ENCODE data around the gene TRPC4AP.
A peak's percentile ranks its signal among the peaks of the same experiment; 100 is the strongest.
"Not testable (repeated sequence)": the region's sequence is repeated elsewhere in the genome, so short reads cannot be mapped to it uniquely, and the experiment has no call there.

The TRPC4AP gene

DNA sequence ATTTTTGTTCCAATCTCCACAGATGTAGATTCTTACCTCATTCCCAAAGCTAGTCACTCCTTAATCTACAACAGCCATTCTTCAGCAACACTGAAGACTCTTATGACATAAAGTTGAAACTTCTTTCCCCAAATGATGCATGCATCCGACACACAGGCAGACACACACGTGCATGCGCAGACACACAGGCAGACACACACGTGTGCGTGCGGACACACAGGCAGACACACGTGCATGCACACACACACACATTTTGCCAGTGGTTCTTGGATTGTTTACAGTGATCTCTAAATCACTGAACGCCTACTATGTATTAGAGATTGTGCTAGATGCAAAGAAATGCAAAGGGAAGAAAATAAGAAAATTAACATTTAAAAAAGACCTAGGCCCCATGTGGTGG is 9.0 kb upstream of the TRPC4AP start:
- no peak for DNase-seq (ENCODE audit: low read depth)

GRCh38 chr20:35093267-35093884 is 769 bp upstream of the TRPC4AP start:
- peak; percentile 19 for DNase-seq (ENCODE audit: low read depth)

- DNase-seq (ENCODE audit: low read depth), result no peak
Measured at GRCh38 chr20:35091816-35092523, 637 bp downstream of the TRPC4AP start.

DNA sequence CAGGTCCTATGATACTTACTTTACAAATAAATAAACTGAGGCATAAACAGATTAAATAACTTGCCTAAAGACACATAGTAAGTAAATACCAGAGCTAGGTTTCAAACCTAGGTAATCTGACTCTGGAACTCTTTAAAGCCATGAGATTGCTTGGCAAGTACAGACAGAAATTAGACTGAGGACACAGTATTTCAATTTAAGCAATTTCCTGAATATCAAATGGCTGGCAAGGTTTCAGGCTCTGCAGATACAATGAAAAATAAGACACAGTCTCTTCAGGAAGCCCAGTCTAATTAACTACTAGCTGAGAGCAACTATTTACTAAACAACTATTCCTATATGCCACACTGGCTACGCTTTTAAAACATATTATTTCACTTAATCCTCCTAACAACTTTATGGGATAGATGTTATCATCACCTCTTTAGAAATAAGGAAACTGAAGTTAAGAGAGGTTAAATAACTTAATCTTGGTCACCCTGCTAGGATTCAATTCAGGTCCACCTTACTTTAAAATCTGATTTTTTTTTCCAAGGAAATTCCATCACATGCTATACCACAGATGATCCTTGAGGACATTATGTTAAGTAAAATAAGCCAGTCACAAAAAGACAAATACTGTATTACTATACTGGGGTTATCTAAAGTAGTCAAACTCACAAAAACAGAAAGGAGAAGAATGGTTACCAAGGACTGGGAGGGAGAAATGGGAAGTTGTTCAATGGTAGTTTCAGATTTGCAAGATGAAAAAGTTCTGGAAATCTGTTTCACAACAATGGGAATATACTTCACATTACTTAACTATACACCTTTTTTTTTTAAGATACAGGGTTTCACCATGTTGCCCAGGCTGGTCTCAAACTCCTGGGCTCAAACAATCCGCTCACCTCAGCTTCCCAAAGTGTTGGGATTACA is 4.1 kb downstream of the TRPC4AP start:
- no peak for DNase-seq (ENCODE audit: low read depth)

- DNase-seq (ENCODE audit: low read depth), result no peak
Measured at GRCh38 chr20:35087791-35088190, 4.8 kb downstream of the TRPC4AP start.

- DNase-seq (ENCODE audit: low read depth), result no peak
Measured at GRCh38 chr20:35087355-35087754, 5.3 kb downstream of the TRPC4AP start.

- no peak for DNase-seq (ENCODE audit: low read depth)
Measured at GRCh38 chr20:35085477-35086225, 7.0 kb downstream of the TRPC4AP start.

DNA sequence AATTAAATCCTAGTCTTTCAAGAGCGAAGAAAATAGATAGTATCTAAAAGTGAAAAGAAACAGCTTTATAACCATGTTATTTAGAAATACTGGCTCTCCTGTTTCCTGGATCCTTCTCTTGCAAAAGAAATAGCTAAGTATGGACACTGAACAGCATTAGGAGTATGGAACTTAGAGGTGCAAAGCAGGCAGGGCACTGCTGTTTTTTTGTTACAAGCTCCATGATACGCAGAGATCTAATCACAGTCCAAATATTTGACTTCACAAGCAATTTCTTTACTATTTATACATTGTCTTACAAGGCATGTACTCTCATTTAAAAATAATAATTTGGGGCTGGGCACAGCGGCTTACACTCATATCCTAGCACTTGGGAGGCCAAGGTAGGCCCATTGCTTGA is 7.6 kb downstream of the TRPC4AP start:
- DNase-seq (ENCODE audit: low read depth), result no peak

DNA sequence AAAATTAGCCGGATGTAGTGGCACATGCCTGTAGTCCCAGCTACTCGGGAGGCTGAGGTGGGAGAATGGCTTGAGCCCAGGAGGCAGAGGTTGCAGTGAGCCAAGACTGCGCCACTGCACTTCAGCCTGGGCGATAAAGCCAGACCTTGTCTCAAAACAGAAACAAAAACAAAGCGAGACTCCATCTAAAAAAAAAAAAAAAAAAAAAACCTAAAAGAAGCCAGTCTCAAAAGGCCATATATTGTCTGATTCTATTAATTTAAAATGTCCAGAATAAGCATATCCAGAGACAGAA is 12.3 kb downstream of the TRPC4AP start:
- DNase-seq (ENCODE audit: low read depth), result not testable (repeated sequence)

DNA sequence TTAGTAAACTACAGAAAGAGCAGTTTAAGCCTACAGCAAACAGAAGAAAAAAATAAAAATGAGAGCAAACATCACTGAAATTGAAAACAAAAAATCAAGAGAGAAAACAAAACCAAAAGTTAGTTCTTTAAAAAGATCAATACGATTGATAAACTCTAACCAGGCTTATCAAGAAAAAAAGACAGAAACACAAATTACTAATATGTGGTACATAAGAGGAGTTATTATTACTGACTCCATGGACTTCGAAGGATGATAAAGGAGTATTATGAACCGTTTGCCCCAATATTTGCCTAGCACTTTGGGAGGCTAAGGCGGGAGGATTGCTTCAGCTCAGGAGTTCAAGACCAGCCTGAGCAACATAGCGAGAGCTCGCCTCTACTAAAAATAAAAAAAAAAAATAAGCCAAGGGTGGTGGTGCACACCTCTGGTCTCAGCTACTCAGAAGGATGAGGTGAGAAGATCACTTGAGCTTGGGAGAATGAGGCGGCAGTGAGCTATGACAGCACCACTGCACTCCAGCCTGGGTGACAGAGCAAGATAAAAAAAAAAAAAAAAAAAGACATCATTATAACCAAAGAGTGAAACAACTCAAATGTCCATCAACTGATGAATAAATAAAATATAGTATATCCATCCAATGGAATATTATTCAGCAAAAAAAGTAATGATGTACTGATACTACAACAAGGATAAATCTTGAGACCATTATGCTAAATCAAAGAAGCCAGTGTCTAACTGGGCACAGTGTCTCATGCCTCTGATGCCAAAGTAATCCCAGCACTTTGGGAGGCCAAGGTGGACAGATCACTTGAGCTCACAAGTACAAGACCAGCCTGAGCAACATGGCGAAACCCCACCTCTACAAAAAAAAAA is 12.9 kb downstream of the TRPC4AP start:
- no peak for DNase-seq (ENCODE audit: low read depth)

- DNase-seq (ENCODE audit: low read depth), result no peak
Measured at GRCh38 chr20:35077872-35078271, 14.7 kb downstream of the TRPC4AP start.

DNA sequence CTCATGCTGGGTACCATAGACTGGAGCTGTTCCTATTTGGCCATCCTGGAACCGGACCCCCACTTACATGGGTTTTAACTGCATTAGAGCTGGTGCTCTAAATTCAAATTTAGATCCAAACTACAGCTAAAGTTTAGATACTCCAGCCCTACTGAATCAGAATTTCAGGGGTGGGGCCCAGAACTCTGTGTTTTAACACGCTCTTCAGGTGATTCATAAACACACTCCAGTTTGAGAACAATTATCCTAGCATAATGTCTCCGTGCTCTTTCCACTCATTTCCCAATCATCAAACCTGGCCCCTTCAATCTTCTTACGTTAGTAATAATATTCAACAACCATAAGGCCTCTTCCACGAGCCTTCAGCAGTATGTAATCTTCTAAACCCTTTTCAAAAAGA is 15.3 kb downstream of the TRPC4AP start:
- DNase-seq (ENCODE audit: low read depth), result no peak

DNA sequence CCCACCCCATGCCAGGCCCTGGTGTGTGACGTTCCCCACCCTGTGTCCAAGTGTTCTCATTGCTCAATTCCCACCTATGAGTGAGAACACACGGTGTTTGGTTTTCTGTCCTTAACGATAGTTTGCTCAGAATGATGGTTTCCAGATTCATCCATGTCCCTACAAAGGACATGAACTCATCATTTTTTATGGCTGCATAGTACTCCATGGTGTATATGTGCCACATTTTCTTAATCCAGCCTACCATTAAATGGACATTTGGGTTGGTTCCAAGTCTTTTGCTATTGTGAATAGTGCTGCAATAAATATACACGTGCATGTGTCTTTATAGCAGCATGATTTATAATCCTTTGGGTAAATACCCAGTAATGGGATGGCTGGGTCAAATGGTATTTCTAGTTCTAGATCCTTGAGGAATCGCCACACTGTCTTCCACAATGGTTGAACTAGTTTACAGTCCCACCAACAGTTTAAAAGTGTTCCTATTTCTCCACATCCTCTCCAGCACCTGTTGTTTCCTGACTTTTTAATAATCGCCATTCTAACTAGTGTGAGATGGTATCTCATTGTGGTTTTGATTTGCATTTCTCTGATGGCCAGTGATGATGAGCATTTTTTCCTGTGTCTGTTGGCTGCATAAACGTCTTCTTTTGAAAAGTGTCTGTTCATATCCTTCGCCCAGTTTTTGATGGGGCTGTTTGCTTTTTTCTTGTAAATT is 21.0 kb downstream of the TRPC4AP start:
- not testable (repeated sequence) for DNase-seq (ENCODE audit: low read depth)

DNA sequence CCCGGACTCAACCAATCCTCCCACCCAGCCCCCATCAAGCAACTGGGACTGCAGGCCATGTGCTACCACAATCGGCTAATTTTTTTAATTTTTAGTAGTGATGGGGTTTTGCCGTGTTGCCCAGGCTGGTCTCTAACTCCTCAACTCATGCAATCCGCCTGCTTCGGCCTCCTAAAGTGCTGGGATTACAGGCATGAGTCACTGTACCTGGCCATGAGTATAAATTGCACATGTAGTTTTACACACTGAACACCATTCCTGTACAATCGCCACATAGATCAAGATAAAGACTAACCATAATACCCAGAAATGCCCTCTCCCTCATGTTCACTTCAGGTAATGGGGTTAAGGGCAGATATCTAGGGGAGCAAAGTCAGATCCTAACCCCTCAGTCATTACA is 26.4 kb downstream of the TRPC4AP start:
- DNase-seq (ENCODE audit: low read depth), result no peak

DNA sequence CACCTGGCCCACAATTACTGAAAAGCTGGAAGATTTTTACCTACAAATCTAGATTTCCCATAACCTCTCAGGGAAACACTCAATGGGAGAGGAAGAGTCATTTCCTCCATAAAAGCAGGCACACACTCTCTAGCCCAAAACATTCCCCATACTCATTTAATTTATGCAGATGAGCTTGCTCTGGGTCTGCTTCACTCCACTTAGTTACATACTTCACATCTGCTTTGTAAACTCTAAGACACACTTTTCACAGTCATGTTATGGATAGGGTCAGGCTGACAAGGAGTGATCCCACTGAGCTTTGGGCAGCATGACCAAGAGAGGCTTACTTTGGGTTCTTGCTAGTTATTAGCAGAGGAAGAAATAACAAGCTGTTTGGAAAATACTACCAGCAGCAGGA is 27.4 kb downstream of the TRPC4AP start:
- DNase-seq (ENCODE audit: low read depth), result no peak

DNA sequence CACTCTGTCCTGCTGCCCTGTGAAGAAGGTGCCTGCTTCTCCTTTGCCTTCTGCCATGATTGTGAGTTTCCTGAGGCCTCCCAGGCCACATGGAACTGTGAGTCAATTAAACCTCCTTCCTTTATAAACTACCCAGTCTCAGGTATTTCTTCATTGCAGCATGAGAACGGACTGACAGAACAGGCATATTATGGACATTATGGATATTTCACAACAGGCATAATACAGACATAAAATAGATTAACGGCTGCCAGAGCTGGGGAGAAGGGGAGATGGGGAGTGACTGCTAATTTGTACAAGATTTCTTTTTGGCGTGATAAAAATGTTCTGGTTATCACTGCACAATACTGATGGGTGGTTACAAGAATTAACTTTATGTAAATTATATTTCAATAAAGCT is 29.4 kb downstream of the TRPC4AP start:
- DNase-seq (ENCODE audit: low read depth), result no peak

- DNase-seq (ENCODE audit: low read depth), result no peak
Measured at GRCh38 chr20:35062478-35062877, 30.1 kb downstream of the TRPC4AP start.

GRCh38 chr20:35060168-35060567 is 32.4 kb downstream of the TRPC4AP start:
- no peak for DNase-seq (ENCODE audit: low read depth)

DNA sequence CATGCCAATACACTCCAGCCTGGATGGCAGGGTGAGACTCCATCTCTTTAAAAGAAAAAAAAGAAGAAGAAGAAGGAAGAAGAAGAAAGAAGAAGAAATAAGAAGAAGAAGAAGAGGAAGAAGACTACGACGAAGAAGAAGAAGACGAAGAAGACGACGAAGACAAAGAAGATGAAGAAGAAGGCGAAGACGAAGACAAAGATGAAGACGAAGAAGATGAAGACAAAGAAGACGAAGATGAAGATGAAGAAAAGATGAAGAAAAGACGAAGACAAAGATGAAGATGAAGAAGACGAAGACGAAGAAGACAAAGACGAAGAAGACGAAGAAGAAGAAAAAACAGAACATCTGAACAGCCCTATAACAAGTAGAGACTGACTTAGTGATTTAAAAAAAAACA is 33.0 kb downstream of the TRPC4AP start:
- DNase-seq (ENCODE audit: low read depth), result no peak

DNA sequence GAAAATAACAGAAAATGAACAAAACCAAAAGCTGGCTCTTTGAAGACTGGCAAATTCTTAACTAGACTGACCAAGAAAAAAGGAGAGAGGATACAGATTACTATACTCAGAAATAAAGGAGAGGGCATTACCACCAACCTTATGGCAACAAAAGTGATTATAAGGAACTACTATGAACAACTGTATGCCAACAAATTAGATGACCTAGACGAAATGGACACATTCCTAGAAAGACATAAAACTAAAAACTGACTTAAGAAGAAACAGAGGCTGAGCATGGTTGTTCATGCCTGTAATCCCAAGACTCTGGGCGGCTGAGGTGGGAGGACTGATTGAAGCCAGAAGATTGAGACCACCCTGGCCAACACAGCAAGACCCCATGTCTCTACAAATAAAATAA is 33.5 kb downstream of the TRPC4AP start:
- DNase-seq (ENCODE audit: low read depth), result no peak
